NCI-H82 treated with DMSO at 0.1 percent for 48 hours (cell line): Measurements from ENCODE around the gene TCF12.
"Not testable (repeated sequence)": the region's sequence is repeated elsewhere in the genome, so short reads cannot be mapped to it uniquely, and the experiment has no call there.

Source experiments
- DNase-seq: peaks from one replicate; lab custom pipeline; 2025; ENCODE audit not compliant: unreplicated experiment; lab: John Stamatoyannopoulos, UW

TCF12 gene

GRCh38 chr15:56944485-56944884, 26.0 kb downstream of the TCF12 start:
- no peak for DNase-seq

DNA sequence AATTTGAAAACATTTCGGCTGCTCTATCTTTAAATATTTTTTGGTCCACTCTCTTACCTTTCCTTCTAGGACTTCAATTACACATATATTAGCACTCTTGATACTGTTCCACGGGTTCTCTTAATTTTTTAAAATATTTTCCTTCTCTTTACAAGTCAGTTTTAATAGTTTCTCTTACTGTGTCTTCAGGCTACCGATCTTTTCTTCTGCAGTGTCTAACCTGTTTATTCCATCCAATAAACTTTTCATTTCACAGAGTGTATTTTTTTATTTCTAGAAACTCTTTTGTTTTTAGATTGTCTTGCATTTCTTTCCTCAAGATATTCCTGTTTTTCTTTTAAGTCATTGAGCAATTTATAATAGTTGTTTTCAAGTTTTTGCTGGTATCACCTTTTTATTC, 27.7 kb downstream of the TCF12 start:
- DNase-seq = no peak

- no peak for DNase-seq
Measured at GRCh38 chr15:56948000-56948763, 29.7 kb downstream of the TCF12 start.

DNA sequence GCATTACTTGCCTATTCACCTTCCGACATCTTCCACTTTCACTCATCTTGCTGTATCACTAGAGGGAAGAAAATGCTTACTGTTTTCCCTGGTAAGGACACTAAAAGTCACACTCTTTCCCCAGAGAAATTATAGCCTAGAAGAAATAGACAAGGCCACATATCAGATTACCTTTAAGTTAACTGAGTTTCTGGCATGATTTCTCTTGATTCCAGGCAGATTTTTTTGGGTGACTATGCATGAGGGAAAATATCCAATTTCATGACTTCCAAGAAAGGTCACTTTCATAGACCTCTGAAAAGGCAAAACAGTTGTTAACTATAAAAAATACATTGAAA, 30.3 kb downstream of the TCF12 start:
- no peak for DNase-seq

- DNase-seq = no peak
Measured at GRCh38 chr15:56950979-56951378, 32.5 kb downstream of the TCF12 start.

GRCh38 chr15:56953790-56954189, 35.3 kb downstream of the TCF12 start:
- no peak for DNase-seq

DNA sequence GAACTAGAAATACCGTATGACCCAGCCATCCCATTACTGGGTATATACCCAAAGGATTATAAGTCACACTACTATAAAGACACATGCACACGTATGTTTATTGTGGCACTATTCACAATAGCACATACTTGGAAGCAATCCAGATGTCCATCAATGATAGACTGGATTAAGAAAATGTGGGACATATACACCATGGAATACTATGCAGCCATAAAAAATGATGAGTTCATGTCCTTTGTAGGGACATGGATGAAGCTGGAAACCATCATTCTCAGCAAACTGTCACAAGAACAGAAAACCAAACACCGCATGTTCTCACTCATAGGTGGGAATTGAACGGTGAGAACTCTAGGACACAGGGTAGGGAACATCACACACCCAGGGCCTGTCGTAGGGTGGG, 36.6 kb downstream of the TCF12 start:
- DNase-seq = not testable (repeated sequence)

GRCh38 chr15:56956538-56956937, 38.1 kb downstream of the TCF12 start:
- DNase-seq = no peak

GRCh38 chr15:56957812-56958406, 39.5 kb downstream of the TCF12 start:
- DNase-seq = no peak

DNA sequence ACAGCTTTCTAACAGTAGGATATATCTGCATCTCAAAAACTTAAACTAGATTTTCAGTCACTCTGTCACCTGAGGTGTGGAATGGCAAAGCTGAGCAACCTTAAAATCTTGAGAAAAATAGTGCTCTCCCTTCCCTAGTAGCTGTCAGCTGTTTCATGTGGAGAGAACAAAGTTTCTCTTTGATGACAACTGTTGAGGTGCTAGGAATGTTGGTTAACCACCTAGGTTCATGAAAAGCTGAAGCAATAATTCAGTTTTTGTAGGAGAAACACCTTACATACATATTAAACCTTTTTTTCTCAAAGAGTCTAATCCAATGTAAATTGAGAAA, 40.8 kb downstream of the TCF12 start:
- no peak for DNase-seq

GRCh38 chr15:56960116-56960515, 41.7 kb downstream of the TCF12 start:
- DNase-seq = no peak

DNA sequence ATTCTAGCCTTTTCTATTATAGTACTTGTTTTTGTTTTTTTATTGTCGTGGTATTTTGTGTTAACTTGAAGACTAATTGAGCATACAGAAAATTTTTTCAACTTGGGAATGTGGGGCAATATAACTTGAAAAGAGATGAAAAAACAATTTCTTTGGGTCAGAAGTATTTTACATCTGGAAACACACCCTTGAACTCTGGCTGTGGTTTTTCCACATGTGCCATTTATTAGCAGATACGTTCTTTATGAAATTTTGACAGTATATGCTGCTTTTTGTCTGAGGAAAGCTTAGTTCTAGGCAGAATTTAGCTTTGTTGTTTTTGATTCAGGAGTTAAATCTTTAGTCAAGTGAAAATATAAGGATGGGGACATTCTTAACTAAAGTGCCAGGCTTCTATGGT, 44.7 kb downstream of the TCF12 start:
- DNase-seq = no peak

DNA sequence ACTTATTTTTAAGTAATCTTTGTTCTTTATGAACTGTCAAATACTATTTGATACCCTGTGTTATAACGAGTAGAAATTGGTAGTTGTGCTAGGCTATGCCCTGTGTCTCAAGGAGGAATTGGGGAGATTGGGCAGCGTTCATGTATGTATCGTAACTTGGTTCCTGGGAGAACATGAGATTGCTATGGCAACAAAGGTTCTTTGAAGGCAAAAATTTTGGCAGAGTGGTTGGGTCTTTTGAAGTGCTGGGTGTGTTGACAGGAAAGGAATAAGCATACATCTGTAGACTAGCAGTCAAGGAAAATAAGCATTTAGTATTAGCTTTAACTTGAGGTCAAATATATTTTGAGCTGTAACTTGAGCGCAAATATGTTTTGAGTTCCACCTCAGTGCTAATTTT, 45.3 kb downstream of the TCF12 start:
- DNase-seq = no peak

- no peak for DNase-seq
Measured at GRCh38 chr15:56964182-56964581, 45.7 kb downstream of the TCF12 start.

DNA sequence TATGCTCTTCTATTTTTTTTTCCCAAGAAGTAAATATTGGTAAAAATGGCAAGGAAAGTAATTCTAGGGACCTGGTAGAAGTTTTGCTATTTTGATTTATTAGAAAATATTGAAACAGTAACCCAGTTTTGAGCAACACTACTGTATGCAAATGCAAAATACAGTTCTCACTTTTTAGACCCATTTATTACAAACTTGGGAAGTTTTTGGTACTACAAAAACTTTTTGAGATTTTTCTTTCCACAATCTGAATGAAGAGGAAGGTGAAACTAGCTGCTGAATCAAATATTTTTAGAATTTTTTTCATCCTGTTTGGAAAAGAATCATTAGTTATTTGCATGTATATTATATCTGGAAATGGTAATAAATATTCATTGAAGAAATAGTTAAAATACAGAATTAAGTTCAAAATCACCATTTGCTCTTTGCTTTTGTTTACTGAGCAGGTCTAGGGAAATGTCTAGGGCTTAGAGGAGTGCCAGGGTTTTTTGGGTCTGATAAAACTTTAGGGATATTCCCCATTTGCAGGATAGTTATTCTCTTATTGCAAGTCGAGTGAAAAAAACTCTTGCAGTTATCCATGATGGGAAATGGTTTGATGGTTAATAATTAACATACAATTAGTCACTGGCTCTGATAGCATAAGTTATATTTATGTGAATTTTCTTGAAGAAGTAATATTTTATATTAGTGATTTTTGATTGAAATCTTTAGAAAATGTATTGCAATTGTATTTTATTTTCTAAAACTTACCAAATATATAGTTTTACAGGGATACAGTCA, 47.0 kb downstream of the TCF12 start:
- DNase-seq = no peak

- DNase-seq = no peak
Measured at GRCh38 chr15:56967336-56967735, 48.9 kb downstream of the TCF12 start.

DNA sequence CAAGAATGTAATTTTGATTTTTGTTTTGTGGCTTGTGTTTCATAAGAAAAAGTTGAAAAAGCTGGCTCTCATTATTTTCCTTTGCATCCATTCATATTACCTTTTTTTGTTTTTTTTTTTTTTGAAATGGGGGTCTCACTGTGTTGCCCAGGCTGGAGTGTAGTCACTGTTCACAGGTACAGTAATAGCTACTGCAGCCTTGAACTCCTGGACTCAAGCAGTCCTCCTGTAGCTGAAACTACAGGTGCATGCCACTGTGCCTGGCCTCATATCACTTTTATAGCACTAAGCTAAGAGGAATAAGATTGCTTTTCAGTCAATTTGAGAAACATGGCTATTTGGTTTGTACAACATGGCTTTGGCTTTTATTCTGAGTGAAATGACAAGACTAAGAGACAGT, 49.8 kb downstream of the TCF12 start:
- no peak for DNase-seq

GRCh38 chr15:56968821-56969220, 50.4 kb downstream of the TCF12 start:
- DNase-seq = no peak

DNA sequence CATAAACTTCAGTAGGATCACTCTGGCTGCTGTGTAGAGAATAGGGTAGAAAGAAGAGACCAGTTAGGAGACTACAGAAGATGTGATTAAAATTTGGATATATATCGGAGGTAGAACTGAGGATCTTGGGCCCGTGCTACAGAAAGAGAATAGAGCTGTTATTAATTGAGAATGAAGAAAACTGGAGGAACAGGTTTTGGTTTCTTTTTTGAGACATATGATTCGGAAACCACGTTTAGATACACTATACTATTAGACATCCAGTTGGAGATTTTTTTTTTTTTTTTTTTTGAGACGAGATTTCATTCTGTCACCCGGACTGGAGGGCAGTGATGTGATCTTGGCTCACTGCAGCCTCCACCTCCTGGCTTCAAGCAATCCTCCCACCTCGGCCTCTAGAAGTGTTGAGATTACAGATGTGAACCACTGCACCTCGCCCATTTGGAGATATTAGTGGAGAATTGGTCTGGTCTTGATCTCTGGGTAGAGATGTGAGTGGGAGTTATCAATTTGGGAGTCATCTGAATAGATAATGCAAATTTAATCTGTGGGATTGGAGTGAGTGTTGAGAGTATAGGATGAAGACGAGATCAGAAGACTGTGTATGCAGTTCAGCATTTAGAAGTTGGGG, 50.9 kb downstream of the TCF12 start:
- no peak for DNase-seq

- no peak for DNase-seq
Measured at GRCh38 chr15:56971571-56971970, 53.1 kb downstream of the TCF12 start.

DNA sequence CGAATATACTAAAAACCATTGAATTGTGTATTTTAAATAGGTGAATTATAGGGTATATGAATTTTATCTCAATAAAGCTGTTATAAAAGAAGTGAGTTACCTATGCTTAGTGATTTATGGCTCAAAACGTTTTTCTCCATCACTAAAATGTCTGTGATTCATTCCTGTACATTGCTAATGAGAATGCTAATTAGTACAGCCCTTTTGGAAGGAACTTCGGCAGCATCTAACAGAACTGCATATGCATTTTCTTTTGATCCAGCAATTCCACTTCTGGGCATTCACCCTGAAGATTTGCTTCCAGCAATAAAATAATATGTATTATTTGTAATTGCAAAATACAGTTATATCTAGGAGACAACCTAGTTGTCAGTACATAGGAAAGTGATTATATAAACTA, 53.6 kb downstream of the TCF12 start:
- DNase-seq = no peak

DNA sequence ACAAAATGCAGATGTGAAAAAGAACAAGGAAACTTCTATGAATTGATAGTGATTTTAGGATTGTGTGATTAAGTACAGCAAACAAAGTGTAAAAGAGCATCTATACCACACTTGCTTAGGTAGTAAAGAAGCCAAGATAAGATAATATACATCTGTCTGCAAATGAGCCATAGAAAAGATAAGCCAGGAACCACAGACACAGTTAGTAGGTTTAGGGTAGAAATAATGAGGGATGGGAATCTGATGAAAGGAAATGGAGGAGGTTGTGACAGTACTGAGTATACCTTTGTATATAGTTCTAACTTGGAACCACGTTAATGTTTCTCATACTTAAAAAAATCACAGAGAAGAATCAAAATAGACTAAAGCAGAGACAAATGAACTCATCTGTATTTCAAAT, 54.0 kb downstream of the TCF12 start:
- no peak for DNase-seq
